Glomerular endothelial cell (primary cell): Measurements from ENCODE around the gene CA9. TPM values are rescaled to one million over a fixed set of nuclear protein-coding genes. Genes with fewer than 3 reads are reported as not detected.

ENCODE experiments used
- DNase-seq: peaks from one replicate; pipeline ENCODE4 v3.0.0-alpha.2; 2011; ENCODE audit warnings: low read depth, low spot score; ENCODE audit errors: extremely low read depth
- total RNA-seq: library from RNA; depleted of rRNA; stranded (reverse); fragments of >200 nt; gene quantifications from 2 replicates; pipeline ENCODE4 v1.2.3, GENCODE V29; 2015

The CA9 gene
- total RNA-seq, 1 donor from 2014 or later: not detected

DNA sequence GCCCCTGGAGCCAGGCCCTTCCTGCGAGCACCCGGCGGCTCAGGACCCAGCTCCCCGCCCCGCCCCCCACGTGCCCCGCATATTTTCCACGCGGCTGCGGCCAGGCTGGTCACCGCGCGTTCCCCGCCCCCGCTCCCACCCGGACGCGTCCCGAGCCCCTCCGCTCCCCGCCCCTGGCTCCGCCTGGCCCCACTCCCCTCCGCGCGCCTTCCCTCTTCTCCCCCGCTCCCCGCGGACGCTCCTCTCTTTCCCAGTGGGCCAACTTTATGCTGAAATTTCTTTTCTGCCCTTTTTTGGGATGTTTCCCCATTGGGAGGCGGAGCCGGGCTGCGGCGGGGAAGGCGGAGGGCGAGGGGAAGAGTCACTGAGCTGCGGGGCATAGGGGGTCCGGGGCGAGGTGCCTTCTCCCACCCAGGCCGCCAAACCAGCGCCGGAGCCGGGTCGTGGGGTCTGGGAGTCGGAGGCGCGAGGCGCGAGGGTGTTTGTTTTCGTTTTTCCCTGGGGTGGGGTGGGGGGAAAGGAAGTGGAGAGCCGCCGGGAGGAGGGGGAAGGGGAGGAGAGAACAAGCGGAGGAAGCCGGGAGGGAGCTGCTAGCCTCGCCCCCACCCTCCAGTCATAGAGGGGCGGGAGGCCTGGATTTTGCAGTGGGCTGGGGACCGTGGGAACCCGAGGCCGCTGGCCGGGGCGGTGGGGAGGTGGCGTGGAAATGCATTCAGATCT, 17.0 kb downstream of the CA9 start:
- no peak for DNase-seq

DNA sequence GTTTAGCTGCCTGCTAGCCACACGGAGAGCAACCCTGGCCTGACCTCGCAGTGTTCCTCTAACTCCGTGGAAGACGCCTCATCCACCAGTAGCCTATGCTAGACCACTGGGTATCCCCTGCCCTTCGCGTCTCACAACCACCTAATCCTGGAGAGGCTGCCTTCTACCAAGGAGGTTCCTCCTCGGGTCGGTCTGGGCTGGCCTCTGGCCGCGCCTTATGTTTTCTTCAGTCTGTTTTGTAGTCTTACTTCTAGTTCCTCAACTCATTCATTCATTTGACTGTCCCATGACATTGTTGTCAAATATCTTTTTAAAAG, 17.6 kb downstream of the CA9 start:
- no peak for DNase-seq

DNA sequence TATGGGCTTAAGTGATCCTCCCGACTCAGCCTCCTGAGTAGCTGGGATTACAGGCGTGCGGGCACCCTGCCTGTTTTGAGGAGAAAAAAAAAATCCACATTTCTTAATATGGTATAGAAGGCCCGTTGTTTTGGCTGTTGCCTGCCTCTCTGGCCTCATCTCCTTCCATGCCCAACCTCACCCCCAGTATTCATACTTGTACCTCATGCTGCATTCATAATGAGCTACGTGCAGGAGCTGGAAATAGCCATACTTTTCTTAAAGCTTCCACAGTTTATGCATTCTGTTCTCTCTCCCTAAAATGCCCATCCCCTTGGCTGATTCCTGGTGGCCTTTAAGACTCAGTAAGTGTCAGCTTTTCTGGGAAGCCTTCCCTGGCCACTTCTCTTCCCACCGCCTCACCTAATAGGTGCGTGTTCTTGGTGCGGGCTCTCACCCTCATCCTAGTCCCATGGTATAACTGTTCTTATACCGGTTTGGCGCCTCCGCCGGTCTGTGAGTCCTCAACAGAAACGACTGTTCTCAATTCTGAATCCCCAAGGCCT, 18.1 kb downstream of the CA9 start:
- DNase-seq: no peak

DNA sequence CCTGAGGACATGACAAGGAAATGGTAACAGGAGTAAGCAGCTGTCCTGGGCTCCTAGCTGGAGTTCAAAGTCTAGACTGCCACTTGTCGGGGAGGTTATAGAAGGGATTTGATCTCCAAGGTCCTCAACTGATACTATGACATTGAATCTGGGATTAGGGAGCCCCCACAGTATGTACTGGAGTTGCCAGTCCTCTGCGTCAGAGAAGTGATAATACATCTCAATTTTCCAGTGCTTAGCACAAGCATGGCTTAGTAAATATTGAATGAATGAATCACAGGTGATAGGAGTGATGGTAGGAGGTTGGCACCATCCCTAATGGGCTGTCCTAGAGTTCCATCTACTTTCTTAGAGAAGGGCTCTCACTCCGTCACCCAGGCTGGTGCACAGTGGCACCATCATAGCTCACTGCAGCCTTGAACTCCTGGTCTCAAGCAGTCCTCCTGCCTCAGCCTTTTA, 22.2 kb downstream of the CA9 start:
- no peak for DNase-seq

DNA sequence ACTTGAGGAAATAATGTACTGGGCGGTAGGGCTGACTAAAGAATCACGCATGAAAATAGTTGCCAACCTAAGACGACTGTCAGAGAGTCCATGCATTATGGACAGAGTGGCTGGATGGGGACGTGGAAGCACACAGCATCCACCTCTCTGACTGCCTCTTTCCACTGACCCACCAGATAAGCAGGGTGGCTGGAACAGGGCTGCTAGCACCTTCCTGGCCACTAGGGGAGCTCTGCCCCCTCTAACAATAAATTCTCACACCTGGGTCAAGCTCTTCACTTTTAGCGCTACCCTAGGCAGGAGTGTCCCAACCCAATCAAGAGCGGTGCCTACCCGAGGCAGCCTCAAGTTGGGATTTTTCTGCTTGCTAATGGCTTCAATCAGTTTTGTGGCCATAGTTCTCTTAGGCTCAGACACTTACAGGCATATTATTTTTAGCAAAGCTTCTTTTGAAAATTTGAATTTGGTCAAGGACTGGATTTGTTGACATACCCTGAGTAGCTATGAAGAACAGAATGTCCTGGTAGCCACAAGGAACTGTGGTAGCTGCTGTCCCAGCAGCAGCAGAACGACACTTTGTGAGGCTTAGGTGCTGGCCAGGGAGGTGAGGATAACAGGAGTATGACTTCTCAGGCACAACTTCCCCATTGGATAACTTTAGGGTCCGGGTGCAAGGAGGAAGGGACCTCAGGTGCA, 22.9 kb downstream of the CA9 start:
- no peak for DNase-seq

DNA sequence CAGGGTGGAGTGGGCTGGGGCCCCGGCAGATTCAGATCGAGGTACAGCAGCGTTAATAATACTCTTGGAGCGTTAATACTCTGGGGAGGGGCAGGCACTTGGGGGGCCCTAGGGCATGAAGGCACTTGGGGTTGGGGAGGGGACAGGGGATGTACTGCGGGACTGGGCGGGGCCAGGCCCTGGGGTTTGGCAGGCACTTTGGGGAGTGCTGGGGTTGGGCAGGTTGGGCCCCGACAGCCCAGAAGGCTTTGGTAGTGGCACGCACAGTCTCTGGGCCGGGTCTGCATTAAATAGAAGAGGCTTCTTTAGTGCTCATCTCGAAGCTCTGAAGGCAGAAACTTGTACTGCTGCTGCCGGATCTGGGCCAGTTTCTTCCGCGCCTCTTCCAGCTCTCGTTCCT, 23.8 kb downstream of the CA9 start:
- DNase-seq: no peak

DNA sequence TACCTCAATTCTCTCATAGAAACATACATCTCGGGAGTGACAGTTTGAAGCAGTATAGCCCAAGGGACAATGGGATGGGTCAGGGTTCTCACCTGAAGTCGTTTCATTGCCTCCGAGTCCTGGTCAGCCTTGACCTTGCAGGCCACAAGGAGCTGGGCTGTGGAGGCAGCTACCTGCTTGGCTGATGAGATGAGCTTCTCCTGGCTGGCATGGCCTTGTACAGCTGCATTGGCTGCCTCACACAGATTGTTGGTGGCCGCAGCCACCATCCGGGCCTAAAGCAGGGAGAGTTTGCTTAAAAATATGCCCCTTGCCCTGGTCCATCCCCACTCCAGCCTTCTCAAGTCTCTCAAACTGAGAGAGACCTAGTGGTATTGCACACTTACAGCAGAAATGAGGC, 24.5 kb downstream of the CA9 start:
- no peak for DNase-seq

DNA sequence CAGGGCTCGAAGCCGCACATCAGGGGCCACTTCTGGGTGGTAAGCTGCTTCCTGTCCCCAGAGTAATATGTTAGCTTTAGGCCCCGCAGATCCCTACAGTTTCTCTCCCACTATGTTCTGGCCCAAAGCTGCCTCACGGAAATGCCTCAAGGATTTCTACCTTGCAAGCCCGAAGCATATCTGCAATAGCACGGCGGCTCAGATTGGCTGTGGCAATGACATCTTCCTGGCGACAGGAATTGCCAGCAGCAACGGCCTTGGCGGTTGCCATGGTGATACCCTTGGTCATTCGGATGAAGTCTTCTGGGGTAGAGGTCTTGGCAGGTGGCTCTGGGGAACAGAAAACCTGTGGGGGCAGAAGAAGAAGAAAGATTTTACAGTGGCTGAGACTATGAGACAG, 26.3 kb downstream of the CA9 start:
- DNase-seq: no peak

DNA sequence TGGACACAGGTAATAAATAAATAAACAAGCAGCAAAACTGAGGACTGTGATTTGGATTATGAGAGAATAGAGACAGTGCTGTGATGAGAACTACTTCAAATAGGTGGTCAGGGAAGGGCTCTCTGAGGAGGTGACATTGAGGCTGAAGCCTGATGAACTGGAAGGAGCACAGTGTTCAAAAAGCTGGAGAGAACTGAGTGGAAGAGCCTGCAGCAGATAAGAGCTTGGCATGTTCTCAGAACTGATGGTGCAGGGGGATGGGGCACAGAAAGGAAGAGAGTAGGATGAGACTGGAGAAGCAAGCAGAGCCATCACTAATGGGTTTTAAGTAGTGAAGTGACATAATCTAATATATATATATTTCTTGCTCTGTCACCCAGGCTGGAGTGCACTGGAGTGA, 27.2 kb downstream of the CA9 start:
- no peak for DNase-seq

DNA sequence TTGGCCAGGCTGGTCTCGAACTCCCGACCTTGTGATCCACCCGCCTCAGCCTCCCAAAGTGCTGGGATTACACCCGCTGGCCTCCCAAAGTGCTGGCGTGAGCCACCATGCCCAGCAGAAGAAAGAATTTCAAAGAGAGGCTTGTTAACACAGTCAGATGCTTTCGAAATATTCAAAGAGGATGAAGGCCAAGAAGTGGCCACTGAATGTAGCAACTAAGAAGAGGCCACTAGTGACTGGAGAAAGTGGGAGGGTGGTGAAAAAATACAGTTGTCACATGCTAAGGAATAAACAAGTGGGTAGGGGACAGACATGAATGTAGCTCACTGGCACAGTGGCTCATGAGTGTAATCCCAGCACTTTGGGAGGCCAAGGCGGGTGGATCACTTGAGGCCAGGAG, 29.0 kb downstream of the CA9 start:
- no peak for DNase-seq

DNA sequence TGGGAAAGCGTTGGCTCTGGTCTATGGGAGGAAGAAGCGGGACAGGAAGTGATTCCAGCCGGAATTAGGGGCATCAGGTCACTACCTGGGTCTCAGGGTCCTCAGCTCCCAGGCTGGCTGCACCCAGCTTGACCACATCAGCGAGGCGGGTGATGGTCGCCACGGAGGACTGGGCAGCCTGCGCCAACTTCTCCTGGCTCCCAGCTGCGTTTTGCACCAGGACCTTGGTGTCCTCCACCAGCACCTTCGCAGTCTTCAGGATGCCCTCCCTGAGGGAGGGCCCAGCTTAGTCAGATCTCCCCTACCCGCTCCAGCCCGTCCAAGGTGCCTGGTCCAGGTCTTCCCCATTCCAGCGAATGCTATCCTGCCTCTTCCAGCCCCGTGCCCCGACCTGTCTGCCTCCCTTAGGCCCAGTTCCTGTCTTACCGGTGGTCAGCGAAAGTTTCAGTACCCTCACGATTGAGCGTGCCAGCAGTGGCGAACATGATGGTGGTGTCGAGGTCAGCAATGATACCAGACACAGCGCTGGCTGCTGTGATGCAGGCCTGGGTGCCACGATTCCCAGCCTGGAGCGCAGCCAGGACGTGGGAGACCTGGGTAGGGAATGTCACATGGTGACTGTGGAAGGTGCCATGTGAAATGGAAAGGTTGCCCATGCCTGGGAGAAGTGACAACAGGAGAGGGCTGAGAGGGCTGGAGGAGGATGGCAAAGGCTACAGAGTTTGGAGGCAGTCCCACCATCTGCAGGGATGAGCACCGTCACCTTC, 30.4 kb downstream of the CA9 start:
- no peak for DNase-seq

DNA sequence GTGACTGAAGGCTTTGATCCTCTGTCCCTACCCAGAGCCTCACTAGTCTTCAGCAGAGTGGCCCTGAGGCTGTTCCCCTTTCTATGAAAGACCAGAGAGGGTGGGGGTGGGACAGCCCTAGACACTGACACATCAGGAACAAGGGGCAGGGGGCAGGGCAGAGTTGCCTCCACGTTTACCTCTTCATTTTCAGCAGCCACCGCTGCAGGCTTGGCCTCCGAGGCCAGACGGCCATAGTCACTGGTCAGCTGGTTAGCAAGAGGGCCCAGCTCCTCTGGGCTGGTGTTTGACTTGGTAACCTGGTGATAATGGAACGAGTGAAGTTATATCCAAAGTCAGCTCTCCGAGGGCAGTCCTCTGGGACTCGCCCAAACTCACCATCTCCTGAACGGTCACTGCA, 31.6 kb downstream of the CA9 start:
- DNase-seq: no peak

DNA sequence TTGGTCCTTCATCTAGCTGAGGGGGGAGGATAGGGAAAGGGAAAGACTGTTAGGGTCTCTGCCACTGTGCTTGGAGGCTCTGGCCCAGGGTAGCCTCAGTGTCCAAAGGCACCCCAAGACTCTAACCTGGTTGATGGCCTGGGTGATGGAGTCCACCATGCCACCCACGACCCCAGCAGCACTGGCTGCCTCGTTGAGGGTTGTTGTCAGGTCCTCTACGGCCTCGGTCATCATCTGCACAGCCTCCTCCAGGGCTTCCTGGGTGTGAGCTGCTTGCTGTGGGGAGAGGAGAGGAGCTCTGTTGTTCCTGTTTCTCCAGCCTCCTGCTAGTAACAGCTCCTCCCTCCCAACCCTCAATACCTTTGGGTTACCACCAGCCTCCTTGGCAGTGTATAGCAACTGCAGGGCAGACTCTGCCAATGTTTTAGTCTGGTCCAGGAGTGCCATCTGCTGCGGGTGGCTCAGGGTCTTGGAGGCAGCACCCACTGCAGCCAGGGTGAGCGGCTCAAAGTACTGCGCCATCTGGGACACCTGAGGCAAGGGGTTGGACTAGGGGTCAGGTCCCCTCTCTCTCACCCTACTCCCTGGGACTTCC, 32.2 kb downstream of the CA9 start:
- DNase-seq: no peak

DNA sequence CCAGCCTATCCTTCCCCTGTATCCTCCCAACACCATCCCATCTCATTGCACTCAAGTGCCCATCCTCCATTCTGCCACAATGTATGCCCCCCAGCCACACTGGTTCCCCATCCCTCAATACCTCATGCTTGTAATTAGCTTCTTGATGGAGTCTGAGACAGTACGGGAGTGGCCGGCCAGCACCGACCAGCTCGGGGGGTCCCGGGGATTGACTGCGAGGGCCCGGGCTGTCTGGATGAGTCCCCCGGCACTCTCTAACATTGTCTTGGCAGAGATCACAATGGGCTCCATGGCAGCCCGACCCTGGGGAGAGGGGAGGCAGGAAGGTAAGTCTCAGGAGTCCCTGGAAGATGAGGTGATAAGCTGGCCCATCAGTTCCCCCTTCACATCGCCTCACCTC, 33.2 kb downstream of the CA9 start:
- no peak for DNase-seq

DNA sequence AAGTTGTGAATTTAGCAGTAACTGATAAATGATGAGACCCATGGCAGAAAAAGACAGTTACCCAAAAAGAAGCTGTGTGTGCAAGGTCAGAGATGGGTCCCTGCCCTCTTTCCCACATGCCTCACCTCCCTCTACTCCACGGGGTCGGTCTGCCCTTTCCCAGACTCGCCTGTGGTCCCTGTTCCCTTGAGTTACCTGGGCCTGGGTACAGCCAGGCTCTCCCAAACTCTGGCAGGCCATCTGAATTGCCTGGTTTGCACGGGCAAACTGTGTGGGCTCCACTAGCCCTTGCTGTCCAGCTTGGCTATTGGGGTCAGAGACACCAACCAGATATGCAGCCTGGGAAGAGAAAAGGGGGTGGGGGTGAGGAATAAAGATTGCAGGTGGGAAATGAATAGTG, 34.4 kb downstream of the CA9 start:
- DNase-seq: no peak

DNA sequence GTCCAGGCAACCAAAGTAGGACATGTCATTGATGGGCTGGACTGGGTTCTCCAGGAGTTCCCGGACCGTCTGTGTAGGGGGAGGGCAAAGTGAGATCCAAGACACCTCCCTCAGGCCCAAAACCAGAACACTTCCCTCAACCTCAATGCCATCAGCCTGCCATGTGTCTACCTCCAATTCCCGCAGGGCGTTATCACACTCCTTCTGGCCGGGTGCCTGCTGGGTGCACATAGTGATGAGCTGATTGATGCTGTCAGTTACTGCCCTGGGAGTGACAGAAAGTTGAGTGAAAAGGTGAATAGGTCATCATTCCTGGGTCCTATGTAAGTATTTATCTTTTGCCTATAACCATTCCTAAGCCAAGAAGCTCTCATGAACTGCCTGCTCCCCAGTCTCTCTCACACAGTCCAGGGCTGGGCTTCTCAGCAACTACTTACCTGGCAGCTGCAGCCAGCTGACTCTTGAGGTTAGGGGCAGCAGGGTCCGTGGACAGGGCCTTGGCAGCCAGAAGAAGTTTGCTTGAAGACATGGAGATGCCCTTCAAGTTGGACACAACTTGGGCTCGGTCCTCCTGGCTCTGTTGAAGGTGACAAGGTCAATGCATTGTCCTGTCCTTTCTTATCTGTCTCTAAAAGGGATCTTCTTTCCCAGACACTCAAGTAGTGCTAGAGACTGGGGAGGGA, 37.2 kb downstream of the CA9 start:
- no peak for DNase-seq

DNA sequence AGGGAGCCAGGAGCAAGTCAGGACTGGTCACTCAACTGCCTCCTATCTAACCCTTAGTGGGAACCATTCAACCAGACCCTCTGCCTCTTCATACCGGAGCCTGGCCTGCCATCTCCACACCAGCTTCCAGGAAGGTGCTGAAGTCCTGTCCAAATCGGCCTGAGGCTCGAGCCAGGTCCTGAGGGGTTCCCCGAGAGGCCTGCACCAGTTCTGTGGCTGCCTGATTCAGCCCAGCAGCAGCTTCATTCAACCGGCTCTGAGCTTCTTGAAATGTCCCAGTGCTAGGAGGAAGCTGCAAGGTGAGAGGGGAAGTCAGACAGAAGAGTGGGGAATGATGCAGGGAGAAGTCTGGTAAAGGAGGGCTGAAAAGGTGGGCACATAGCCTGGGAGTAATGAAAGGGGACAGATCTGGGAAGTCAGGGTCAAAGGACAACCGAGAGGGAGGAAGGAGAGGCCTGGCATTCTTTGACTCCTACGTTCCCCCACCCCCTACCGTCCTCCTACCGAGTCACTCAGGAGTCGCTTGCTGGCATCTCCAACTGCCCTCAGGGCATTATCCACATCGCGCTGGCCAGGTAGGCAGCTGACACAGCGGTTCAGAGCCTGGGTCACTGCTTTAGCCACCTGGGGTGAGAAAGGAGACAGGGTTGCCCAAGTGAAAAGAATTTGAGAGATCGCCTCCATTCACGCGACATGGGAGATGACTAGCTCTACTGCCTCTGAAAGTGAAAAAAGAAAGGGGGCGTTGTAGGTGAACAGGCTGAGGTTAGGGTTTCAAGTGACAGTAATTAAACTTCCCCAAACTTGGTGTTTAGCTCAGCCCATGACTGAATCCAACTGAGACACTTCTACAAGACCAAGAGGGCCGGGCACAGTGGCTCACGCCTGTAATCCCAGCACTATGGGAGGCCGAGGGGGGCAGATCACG, 38.0 kb downstream of the CA9 start:
- DNase-seq: no peak

DNA sequence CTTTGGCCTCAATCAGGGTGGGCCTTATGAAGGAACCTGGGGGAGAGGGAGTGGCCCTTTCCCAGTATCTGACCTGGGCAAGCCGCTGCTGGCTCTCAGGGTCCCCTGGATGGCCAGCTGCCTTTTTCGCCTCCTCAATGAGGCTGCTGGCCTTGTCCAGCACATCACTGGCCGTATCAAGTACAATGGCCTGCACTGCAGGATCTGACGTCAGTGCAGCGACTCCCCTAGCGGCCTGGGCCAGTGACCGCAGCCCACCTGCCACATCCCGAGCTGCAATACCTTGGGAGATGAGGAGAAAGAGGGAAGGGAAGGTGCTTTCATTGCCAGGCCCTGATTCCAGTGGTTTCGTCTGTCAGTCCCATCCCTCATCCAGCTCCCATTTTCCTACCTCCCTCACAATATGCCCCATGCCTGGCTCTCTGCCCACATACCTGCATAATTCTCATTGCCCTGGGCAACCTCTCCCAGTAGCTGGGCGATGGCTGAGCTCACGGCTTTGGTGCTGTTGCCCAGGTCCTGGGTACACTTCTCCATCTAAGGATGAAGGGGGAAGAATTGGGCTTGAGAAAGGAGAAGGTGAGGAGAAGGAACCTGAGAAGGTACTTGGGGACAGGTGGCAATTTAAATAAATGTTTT, 39.2 kb downstream of the CA9 start:
- no peak for DNase-seq

DNA sequence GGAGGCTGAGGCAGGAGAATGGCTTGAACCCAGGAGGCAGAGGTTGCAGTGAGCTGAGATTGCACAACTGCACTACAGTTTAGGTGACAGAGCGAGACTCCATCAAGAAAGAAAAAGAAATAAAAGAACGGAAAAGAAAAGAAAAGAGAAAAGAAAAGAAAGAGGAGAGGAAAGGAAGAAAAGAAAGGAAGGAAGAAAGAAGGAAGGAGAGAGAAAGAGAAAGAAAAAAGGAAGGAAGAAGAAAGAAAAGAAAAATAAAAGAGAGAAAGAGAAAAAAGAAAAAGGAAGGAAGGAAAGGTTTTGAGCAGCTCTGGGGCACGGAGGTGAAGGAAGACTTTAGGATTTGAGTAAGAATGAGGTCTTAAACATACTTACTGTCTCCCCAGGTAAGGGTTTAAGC, 39.9 kb downstream of the CA9 start:
- no peak for DNase-seq
